ENCODE measurements around the gene SENP8.

DNA sequence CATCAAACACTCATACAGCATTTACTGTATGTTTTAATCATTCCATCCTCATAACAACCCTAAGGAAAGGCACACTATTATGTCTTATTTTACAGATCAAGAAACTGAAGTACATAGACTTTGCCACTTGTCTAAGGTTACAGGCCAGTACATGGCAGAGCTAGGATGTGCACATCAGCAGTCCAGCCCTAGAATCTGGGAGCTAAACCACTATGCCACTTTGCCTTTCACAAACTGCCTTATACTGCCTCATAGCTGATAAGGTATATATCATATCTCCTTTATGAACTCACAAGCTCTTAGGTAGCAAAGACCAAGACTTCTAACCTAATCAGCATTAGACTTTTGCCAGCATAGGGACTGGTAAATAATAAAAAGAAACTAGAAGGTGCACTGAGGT lies 49.3 kb upstream of the SENP8 start:
- TF ChIP-seq, protein P1, sequence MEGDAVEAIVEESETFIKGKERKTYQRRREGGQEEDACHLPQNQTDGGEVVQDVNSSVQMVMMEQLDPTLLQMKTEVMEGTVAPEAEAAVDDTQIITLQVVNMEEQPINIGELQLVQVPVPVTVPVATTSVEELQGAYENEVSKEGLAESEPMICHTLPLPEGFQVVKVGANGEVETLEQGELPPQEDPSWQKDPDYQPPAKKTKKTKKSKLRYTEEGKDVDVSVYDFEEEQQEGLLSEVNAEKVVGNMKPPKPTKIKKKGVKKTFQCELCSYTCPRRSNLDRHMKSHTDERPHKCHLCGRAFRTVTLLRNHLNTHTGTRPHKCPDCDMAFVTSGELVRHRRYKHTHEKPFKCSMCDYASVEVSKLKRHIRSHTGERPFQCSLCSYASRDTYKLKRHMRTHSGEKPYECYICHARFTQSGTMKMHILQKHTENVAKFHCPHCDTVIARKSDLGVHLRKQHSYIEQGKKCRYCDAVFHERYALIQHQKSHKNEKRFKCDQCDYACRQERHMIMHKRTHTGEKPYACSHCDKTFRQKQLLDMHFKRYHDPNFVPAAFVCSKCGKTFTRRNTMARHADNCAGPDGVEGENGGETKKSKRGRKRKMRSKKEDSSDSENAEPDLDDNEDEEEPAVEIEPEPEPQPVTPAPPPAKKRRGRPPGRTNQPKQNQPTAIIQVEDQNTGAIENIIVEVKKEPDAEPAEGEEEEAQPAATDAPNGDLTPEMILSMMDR (conservative IDR thresholded peaks at IDR 0.05) = no peak
- TF ChIP-seq ZFX (IDR thresholded peaks at IDR 0.05) = no peak
